Adrenal gland (tissue), 12 donors: ENCODE results near the gene BRINP2. TPM values are rescaled to one million over a fixed set of nuclear protein-coding genes. Genes with fewer than 3 reads are reported as not detected.

Experiments
- DNase-seq, 7 donors: peaks; one replicate each; pipeline ENCODE4 v3.0.0-alpha.2; 2019 to 2020
- H3K27ac ChIP-seq, 5 donors: fragments of 200-600 bp; sonication (generic) in 4 of 5; 1 replicate in 3 of 5; 2 replicates in 2 of 5; pipeline versions ENCODE4 v1.5.1 to v1.8.0; 2016 to 2020; ENCODE audit warnings: mild to moderate bottlenecking in 1 of 5
- H3K27me3 ChIP-seq: fragments of 200-600 bp; 2 replicates; pipeline ENCODE4 v1.8.0; 2021
- H3K36me3 ChIP-seq, 2 donors: fragments of 200-600 bp; replicated peaks in 1 of 2; 1 replicate in 1 of 2; 2 replicates in 1 of 2; pipeline versions ENCODE4 v1.5.1 to v1.8.0; 2018 to 2022
- H3K4me1 ChIP-seq, 2 donors: fragments of 200-600 bp; replicated peaks in 1 of 2; 1 replicate in 1 of 2; 2 replicates in 1 of 2; pipeline versions ENCODE4 v1.5.1 to v1.8.0; 2018 to 2021
- H3K4me3 ChIP-seq, 4 donors: fragments of 200-600 bp; sonication (generic) in 3 of 4; one replicate each; pipeline ENCODE4 v1.5.1; 2016 to 2018
- H3K9me3 ChIP-seq, 3 donors: fragments of 200-600 bp; sonication (generic) in 1 of 3; replicated peaks in 1 of 3; 1 replicate in 2 of 3; 2 replicates in 1 of 3; pipeline versions ENCODE4 v1.5.1 to v1.8.0; 2016 to 2021
- POLR2A ChIP-seq, 2 donors: fragments of 450-650 bp; IDR thresholded peaks; one replicate each; pipeline ENCODE4 v1.6.1; 2017; ENCODE audit warnings: antibody characterized with exemption in 2 of 2, mild to moderate bottlenecking in 2 of 2, moderate library complexity in 1 of 2
- WGBS, 4 donors: extraction: QIAGEN DNeasy Blood & Tissue Kit in 2 of 4; methylation state at CpG; one replicate each; pipeline versions ENCODE4 v1.1.5 to v1.1.7; 2013 to 2017; 5-methylcytosine and 5-hydroxymethylcytosine counted together
- intact Hi-C, 2 donors: fragments of 100-400 bp; cut with DNase I; formaldehyde crosslinking; loops; one replicate each; pipeline versions ENCODE4 v1.14.1 to v1.15.0; 2022 to 2023
- polyA plus RNA-seq, 3 donors: library from polyadenylated mRNA; stranded (reverse); fragments of 200-250 nt in 2 of 3; fragments of 350-450 nt in 1 of 3; fragmentation: Illumina TruSeq in 1 of 3; extraction: RNeasy Lipid Tissue Mini Kit (QIAGEN cat#74804) in 1 of 3; gene quantifications; one replicate each; pipeline ENCODE4 v1.2.3, GENCODE V29; 2013 to 2014
- total RNA-seq, 9 donors: library from RNA; depleted of rRNA in 4 of 9; stranded (reverse); fragments of >200 nt in 4 of 9; fragments of 120-200 nt in 1 of 9; fragmentation: NEBNext Ultra II Directional in 1 of 9; extraction: Animal tissue kit (Norgen Biotek cat#: 25700) in 1 of 9; gene quantifications; one replicate each; pipeline versions ENCODE4 v1.1.0 to v1.2.4, GENCODE V29; 2013 to 2023
- TF ChIP-seq, protein P1 (sequence below), 6 experiments: fragments of 450-650 bp in 4 of 6; fragments of 200-600 bp in 2 of 6; sonication (generic) in 1 of 6; IDR thresholded peaks; 1 replicate in 5 of 6; 2 replicates in 1 of 6; pipeline versions ENCODE4 v1.5.1 to v1.8.0; 2016 to 2021; ENCODE audit warnings: antibody characterized with exemption in 6 of 6, mild to moderate bottlenecking in 2 of 6, moderate library complexity in 1 of 6
- donor health status: healthy with polysubstance abuse.
- donor health status: Bipolar disorder and iron deficiency.
- donor health status: DM: yes; HTN: yes; CAD: no.
- donor health status: DM: no; HTN: no; CAD: no.
- donor health status: DM: no; HTN: no; CAD: no.
- donor health status: DM: yes; HTN: yes; CAD: no.

Gene BRINP2
- total and polyA plus RNA-seq, 12 donors, result 5.6 to 28.2 (median 16.5) TPM

DNA sequence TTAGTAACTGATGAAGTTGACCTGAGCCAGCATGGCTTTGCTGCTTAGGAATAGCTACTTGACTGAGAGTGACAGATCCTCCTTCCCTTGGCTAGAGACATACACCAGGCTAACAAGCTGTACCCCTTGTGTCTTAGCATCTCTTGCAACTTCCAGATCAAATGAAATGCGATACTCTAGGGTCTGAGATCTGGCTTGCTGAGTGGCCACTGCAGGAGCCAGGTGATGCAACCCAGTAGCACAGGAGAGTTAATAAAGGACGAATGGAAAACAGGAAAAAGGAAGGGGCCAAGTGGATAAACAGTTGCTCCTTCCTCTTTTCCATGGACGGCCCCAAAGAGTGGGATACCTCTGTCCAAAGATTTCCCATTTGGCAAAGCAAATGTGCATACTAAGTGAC lies 44.5 kb upstream of the BRINP2 start:
- no peaks in the 10 kb centered on the region for H3K36me3 ChIP-seq
- no peak overlapping the region for H3K27ac ChIP-seq
- no peaks in the 10 kb centered on the region for H3K27me3 ChIP-seq
- H3K4me1 ChIP-seq, result no peaks in the 10 kb centered on the region
- intact Hi-C loops, result no loop called here
- H3K9me3 ChIP-seq, result no peaks in the 10 kb centered on the region
- 66 to 77% (median 72%) methylated on average over 3 of the region's 3 CpGs for WGBS, 4 donors
- TF ChIP-seq POLR2A (IDR thresholded peaks at IDR 0.05), result no peak
- TF ChIP-seq, protein P1, sequence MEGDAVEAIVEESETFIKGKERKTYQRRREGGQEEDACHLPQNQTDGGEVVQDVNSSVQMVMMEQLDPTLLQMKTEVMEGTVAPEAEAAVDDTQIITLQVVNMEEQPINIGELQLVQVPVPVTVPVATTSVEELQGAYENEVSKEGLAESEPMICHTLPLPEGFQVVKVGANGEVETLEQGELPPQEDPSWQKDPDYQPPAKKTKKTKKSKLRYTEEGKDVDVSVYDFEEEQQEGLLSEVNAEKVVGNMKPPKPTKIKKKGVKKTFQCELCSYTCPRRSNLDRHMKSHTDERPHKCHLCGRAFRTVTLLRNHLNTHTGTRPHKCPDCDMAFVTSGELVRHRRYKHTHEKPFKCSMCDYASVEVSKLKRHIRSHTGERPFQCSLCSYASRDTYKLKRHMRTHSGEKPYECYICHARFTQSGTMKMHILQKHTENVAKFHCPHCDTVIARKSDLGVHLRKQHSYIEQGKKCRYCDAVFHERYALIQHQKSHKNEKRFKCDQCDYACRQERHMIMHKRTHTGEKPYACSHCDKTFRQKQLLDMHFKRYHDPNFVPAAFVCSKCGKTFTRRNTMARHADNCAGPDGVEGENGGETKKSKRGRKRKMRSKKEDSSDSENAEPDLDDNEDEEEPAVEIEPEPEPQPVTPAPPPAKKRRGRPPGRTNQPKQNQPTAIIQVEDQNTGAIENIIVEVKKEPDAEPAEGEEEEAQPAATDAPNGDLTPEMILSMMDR (IDR thresholded peaks at IDR 0.05), result no peak
- H3K4me3 ChIP-seq, result no peak overlapping the region
- DNase-seq, result no peak

DNA sequence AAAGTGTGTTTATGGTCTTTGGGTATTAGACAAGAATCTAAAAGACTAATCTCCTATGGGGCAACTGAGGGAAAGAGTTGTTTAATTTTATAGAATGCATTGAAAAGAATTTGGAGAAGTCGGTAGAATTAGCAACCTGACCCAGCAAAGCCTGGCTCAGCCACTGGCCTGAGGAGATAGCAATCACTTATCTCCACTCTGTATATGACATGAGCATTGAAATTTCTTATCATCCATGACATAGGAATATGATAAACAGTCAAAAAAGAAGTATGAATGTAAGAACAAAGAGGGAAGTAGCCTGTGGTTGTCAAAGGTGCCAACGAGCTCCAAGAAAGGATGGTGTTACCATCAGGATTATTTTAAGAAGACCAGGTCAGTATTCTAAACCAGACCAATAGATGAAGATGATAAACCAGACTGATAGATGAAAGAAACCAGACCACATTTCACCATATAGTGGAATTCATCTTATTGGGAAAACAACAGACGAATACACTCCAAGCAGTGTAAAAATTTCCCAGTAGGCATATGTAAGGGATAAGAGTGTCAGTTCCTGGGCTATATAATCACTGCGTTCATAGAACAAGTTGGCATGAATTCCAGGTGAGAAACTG lies 42.0 kb upstream of the BRINP2 start:
- no peak for TF ChIP-seq POLR2A (IDR thresholded peaks at IDR 0.05)
- TF ChIP-seq, protein P1 (IDR thresholded peaks at IDR 0.05), result no peak
- Histone ChIP-seq H3K36me3 (no peaks in the 10 kb centered on the region), H3K27me3 (no peaks in the 10 kb centered on the region), H3K4me3 (no peak overlapping the region), H3K9me3 (no peaks in the 10 kb centered on the region), H3K4me1 (peaks cover 6 to 7% of the 10 kb centered on the region in 2 donors), H3K27ac (no peak overlapping the region)
- intact Hi-C loops, result no loop called here
- WGBS, 4 donors, result 88 to 93% (median 90%) methylated on average over 4 of the region's 4 CpGs
- no peak for DNase-seq

DNA sequence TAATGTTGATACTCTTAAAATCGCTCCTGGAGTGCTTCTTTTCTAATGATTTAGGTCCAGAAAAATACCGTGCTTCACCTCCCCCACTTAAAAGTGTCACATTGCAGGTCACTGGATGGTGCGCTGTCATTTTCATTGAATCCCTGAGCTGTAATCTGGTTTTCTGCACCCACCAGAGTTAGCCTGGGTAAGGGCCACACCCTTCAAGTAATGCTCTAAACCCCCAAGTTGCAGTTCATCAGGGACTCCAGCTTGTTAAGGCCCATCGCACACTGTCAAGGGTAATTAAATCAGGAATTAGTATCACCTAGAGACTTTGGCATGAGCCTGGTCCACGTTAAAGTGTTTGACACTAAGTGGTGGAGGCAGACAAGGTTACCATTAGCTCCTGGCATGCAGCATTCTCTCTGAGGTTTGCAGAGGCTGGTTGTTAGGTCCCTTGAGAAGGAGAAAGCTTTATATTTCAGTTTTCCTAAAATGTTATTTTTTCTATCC lies 40.3 kb upstream of the BRINP2 start:
- Histone ChIP-seq H3K27ac (no peak overlapping the region), H3K9me3 (no peaks in the 10 kb centered on the region), H3K27me3 (no peaks in the 10 kb centered on the region), H3K36me3 (no peaks in the 10 kb centered on the region), H3K4me3 (no peak overlapping the region), H3K4me1 (peaks cover 7 to 10% of the 10 kb centered on the region in 2 donors)
- WGBS, 4 donors, result 83 to 92% (median 85%) methylated on average over 5 of the region's 5 CpGs
- intact Hi-C loops, result no loop called here
- no peak for DNase-seq
- TF ChIP-seq, protein P1 (IDR thresholded peaks at IDR 0.05), result no peak
- no peak for TF ChIP-seq POLR2A (IDR thresholded peaks at IDR 0.05)

DNA sequence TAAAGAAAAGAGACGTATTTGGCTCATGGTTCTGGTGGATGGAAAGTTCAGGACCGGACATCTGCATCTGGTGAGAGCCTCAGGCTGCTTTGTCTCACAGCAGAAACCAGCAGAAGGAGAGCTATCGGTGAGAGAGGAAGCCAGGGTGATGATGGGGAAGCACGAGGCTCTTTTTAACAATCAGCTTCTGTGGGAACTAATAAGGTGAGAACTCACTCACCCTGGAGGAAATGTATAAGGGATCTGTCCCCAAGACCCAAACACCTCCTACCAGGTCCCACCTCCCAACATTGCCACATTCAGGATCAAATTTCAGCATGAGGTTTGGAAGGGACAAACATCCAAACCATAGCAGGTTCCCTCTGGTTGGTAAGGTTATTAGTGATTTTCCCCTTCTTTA lies 39.0 kb upstream of the BRINP2 start:
- intact Hi-C loops, result no loop called here
- WGBS, 4 donors, result 68 to 87% (median 75%) methylated on average over 4 of the region's 4 CpGs
- no peak for DNase-seq
- H3K4me1 ChIP-seq, result peaks cover 7 to 10% of the 10 kb centered on the region in 2 donors
- no peaks in the 10 kb centered on the region for H3K36me3 ChIP-seq
- H3K27ac ChIP-seq, result no peak overlapping the region
- H3K27me3 ChIP-seq, result no peaks in the 10 kb centered on the region
- no peaks in the 10 kb centered on the region for H3K9me3 ChIP-seq
- TF ChIP-seq POLR2A (IDR thresholded peaks at IDR 0.05), result no peak
- TF ChIP-seq, protein P1 (IDR thresholded peaks at IDR 0.05), result no peak
- no peak overlapping the region for H3K4me3 ChIP-seq
